HG03460 (cell line): Measurements from ENCODE around the gene LEF1.

ENCODE experiments used
- ATAC-seq: cut with Tn5 transposase; IDR thresholded peaks from one replicate; pipeline ENCODE4 v1.9.1; 2021; ENCODE audit not compliant: unreplicated experiment

Gene LEF1

DNA sequence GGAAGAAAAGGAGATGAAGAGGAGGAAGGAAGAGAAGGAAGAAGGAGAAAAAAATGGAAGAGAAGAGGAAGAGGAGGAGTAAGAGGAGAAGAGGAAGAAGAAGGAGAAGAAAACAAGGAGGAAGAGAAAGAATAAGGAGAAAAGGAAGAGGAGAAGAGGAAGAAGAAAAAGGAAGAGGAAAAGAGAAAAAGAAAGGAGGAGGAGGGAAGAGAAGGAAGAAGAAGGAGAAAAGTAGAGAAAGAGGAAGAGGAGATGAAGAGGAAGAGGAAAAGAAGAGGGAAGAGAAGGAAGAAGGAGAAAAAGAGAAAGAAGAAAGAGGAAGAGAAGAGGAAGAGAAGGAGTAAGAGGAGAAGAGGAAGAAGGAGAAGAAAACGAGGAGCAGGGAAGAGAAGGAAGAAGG is 11.8 kb upstream of the LEF1 start:
- no peak for ATAC-seq

- no peak for ATAC-seq
Measured at GRCh38 chr4:108175966-108176365, 7.2 kb upstream of the LEF1 start.

DNA sequence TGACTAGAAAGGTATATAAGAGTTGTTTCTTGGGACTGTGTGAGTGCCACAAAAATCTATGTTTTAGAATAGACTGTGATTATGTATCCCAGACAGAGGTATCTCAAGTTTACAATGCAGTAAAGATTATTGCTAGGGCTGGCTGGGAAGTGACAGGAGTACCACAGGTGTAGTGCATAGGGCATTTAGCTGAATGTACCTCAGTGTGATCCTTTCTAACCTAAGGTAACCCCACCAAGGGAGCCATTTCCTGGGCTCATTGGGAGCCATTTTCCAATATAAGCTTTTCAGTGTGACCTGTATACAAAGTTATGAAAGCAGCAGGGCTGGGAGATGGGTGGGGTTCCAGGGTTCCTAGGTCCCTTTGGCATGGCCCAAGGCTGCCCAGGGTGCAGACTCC is 6.1 kb upstream of the LEF1 start:
- ATAC-seq = no peak

GRCh38 chr4:108173599-108174057 is 4.9 kb upstream of the LEF1 start:
- ATAC-seq = no peak

DNA sequence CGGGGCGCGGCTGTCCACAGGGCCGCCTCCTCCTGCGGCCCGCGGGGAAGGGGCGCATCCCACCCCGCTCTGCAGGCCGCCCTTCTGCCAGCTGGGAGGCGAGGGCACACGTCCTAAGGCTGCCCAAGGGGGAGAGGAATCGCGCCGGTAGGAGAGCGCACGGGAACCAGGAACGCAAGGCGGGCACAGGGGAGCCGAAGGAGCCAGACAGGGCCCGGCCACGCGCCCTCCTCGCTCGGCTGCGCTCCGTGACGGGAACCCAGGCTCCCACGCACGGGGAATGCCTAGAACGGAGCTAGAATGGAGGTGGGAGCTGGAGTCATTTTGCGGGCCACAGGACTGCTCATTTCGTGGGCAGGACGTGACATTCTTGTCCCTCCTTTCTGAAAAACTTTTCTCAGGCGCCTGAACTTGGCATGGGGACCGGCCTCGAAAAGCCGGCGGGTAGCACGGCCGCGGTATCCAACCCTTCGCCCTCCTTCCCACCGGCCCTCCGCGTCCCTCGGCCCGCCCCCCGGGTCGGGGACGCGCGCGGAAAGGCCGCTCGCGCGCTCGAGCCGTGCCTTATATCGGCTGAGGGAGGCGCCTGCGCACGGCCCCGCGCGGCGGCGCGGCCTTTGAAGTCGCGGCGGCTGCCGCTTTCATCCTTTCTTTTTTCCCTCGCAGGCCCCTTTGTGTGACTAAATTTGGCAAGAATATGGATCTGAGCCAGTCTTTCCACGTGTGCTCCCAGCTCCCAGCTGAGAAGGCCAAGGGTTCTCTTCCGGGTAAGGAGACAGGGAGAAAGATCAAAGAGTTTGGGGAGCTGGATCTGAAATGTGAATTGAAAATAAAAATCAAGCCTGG is 4.2 kb upstream of the LEF1 start:
- peak; percentile 53 for ATAC-seq

- ATAC-seq = peak; percentile 18
Measured at GRCh38 chr4:108172231-108172752, 3.6 kb upstream of the LEF1 start.

GRCh38 chr4:108171339-108172230 is 2.9 kb upstream of the LEF1 start:
- ATAC-seq = no peak

DNA sequence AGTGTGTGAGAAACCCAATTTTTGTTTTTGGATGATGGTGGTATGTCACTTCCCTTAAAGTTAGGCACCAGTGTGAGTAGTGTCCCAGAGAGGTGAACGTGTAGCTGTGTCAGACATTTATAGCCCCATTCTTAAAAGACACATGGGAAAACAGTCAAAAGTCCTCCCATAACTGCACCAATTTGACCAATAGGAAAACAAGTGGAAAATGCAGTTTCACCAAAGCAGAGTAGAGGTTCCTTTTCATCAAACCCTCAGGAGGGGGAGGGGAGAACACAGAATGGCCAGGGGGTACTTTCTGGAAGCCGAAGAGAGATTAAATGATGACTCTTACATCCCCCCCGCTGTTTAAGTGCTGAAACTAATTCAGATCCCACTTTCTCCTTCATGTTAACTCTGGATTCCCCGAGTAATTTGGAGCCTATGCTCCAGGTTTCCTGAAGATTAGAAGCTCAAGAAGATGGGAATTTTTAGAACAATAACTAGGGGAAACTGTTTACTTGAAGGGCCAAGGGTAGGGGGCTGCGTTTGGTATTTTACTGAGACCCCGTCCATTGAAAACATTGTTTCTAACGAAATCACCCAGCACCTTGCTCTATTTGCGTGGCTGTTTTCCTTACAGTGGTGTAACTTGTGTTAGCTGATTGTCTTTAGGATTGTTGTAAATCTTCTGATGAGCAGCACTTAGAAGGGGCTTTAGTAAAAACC is 2.1 kb upstream of the LEF1 start:
- ATAC-seq = no peak

GRCh38 chr4:108169664-108170063 is 932 bp upstream of the LEF1 start:
- ATAC-seq = no peak

- no peak for ATAC-seq
Measured at GRCh38 chr4:108168160-108168670, 517 bp downstream of the LEF1 start.

DNA sequence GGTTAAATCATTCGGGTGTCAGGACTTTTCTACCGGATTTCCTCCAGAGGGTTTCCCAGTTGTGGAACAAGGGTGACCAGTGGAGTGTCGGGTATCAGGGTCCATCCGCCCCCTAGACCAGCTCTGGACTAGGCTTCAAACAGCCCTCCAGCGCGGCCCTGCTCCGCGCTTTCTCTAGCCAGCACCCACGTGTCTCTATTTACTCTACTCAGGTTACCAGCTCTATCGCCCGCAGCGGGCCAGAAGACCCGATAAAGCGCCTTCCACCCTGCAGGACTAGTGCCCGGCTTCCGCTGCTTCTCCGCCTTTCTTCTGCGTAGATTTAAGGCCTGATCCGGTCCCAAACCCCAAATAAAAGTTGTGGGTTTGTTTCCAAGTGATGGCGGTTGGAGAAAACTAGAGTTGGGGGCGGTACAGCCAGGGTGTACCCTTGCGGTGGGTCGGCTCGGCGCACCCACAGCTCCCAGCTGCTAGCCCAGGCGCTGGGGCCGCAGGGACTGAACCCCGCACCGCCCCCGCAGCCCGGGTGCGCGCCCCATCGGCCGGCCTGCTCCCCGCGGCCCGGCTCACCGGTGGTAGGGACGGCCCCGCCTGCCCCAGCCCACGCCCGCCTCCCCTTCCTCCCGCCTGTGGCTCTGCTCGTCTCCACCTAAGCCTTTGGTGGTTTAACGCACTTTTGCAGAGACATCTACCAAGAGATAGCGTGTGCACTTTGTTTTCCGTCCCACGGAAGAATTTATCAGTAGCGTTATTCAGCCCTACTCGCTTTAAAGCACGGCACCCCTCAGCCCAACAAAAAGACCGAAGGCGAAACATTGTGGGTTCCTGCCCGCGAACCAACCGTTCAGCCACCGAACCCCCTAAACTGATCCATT is 2.1 kb downstream of the LEF1 start:
- ATAC-seq = no peak

- ATAC-seq = no peak
Measured at GRCh38 chr4:108166038-108166437, 2.7 kb downstream of the LEF1 start.

- ATAC-seq = no peak
Measured at GRCh38 chr4:108165586-108165985, 3.1 kb downstream of the LEF1 start.

DNA sequence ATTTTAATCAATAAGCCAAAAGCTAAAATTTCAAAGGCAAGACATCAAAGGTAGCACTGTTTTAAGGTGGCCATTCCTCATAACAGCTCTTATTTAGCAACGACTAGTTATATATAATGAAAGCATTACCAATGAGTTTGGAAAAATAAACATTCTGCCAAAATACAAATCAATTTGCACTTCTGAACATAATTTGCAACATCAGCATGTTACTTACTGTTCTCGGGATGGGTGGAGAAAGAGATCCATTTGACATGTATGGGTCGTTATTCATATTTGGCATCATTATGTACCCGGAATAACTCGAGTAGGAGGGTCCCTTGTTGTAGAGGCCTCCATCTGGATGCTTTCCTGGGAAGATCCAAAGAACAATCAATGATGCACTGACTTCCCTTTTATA is 5.4 kb downstream of the LEF1 start:
- no peak for ATAC-seq

- no peak for ATAC-seq
Measured at GRCh38 chr4:108160741-108161352, 7.9 kb downstream of the LEF1 start.

DNA sequence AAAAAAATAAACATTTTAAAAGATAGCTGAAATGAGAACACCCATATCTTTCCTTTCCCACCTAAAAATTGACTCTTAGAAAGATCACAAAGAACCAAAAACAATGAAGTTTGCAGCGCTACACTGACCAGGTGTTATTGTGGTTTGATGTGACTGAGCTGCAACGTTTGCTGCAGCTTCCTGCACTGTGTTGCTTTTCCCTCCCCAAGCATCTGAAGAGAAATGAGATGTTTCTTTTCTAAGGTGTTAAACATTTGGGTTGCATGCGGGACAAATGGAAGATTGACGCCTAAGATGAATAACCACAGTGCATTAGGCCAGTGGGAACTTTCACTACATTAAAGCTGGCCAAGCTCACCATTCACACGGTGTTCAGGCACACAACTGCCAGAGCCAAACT is 8.9 kb downstream of the LEF1 start:
- no peak for ATAC-seq

DNA sequence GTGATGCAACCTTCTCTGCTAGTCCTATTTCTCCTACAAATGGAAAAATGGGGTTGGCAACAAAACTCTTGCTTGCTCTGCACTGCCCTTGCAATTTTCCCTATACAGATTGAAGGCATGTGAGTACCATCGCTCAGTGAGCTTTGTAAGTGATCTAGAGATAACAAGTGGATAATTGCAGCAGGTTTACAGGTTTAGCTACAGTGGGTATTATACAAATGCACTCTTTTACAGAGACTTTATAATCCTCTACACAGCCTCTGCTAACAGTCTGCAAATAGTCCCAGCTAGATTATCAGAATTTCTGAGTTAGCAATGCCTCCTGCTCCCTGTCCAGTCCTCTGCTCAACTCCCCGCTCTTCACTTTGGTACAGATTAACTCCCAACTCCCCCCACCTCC is 11.1 kb downstream of the LEF1 start:
- no peak for ATAC-seq

DNA sequence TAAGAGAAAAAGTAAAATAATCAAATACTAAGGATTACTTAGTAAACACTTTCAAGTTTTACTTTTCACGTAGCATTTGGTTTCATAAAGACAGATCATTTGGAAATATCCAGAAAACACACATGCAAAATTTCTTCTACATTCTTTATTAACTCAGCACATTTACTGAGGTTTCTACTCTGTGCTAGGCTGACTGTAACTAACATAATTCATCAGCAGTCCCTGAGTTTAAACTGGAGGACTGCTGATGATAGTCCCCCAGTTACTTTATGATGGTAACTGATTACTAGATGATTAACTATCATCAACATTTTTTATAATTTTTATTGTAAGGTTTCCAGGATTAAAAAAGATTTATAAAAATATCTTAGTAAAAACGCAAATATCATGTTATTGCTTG is 12.3 kb downstream of the LEF1 start:
- no peak for ATAC-seq

DNA sequence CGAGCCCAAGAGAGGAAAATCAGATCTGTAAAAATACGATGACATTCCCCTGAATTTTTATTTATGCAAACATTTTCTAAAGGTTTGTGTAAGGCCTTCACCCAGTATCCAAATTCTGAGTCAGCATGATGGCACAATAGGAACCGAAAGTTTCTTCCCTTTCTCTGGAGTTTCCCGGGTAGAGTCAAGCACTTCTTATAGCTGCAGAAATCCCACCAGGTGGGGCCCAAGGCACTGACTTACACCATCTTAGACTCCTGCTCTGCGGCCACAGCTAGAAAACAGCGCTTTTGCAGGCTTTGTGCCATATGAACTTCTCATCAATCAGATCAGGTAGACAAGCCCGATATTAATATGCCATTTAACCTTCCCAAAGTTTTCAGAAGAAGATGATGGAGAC is 13.4 kb downstream of the LEF1 start:
- ATAC-seq = no peak

DNA sequence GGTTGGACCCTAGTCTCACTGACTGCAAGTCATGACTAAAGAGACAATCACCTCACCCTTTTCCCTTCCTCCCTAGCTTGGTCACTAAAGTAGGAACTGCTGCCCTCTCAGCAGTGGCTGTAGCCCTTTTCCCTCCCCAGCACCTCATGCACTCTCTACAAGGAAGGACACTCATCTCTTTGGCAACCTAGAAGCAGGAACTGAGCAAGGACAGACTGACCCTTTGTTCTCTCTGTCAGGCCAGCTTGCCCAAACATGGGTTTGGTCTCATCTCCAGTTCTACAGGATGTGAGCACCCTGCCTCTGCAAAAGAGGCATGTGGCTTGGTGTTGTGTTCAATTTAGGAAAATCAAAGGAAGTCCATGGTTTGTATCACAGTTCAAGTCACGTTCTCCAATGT is 15.8 kb downstream of the LEF1 start:
- ATAC-seq = no peak
